HUES48 (cell line): ENCODE measurements around the gene STARD3.

Experiments used
- H3K27ac ChIP-seq: one replicate; pipeline ENCODE4 v1.7.0; 2013; ENCODE audit warnings: low read depth, low read length, inconsistent platforms
- H3K27me3 ChIP-seq: 2 replicates; pipeline ENCODE4 v1.6.1; 2013; ENCODE audit warnings: mild to moderate bottlenecking, low read length; ENCODE audit not compliant: control insufficient read depth, insufficient read depth
- H3K36me3 ChIP-seq: 2 replicates; pipeline ENCODE4 v1.6.1; 2013; ENCODE audit warnings: low read length; ENCODE audit not compliant: control insufficient read depth, insufficient read depth
- H3K4me1 ChIP-seq: 2 replicates; pipeline ENCODE4 v1.6.1; 2013; ENCODE audit warnings: mild to moderate bottlenecking, low read length; ENCODE audit not compliant: control insufficient read depth, insufficient read depth
- H3K4me3 ChIP-seq: 2 replicates; pipeline ENCODE4 v1.5.1; 2013; ENCODE audit warnings: mild to moderate bottlenecking, low read depth, low read length
- H3K9ac ChIP-seq: 2 replicates; pipeline ENCODE4 v1.6.1; 2013; ENCODE audit warnings: mild to moderate bottlenecking, low read depth, low read length, moderate library complexity
- H3K9me3 ChIP-seq: 2 replicates; pipeline ENCODE4 v1.6.1; 2013; ENCODE audit warnings: low read length; ENCODE audit not compliant: control insufficient read depth, insufficient read depth

Gene STARD3

DNA sequence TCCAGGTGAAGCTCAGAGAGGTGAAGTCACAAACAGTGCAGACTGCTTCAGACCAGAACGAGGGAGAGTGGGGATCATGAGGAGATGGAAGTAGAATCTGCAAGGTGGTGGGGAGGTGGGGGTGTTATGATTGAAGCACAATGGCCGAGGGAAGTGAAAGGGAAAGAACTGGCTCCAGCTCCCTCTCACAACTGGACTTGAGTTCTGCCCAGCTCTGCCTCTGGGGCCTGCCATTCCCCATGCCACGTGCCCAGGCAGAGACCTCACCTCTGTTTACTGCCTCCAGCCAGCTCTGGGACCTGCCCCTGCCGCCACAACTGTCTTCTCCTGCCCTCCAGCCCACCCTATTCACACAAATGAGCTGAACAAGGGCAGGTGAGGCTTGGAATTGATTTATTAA lies 33.8 kb downstream of the STARD3 start:
- Histone ChIP-seq H3K4me3 (no peak overlapping the region), H3K27me3 (peaks cover 38% of the 10 kb centered on the region), H3K9ac (no peak overlapping the region), H3K36me3 (no peaks in the 10 kb centered on the region), H3K4me1 (peaks cover 28% of the 10 kb centered on the region; the same call in 1 of the 2 replicates), H3K27ac (no peak overlapping the region), H3K9me3 (no peaks in the 10 kb centered on the region)

DNA sequence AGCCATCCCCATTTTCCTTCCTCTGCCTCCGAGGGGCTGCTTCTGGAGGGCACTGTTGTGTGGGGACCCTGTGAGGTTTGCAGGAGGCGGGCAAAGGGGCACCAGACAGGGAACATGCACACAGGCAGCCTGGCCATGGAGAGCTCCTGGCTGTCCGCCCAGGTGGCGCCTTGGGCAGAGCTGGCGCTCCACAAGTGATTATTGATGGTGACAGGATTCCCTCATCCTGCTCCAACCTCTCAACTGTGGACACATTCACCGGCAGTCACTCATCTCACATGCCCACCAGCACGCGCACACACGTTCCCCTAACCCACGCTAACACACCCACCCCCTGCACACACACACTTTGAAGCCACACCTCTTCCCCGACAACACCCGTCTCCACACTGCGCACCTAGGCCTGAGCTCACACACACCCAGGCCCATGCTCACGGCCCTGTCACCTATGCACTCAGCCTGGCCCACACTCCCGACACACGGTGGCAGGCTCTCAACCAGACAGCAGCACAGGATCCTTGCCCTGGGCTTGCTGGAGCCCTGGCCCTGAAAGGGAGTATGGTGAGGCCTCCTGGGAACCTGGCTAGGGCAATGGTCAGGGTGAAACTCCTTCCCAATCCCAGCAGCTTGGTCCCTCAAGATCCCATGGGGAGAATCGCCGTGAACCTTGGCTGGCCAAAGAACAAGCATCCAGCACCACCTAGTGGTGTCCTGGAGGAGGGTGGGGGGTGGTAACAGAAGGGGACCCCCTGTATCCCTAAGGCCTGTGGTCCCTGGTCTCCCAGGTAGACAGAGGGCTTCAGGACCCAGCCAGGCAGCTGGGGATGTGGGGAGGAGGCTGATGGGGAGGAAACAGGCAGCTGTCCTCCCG lies 34.9 kb downstream of the STARD3 start:
- H3K27me3 ChIP-seq = peaks cover 27% of the 10 kb centered on the region
- H3K36me3 ChIP-seq = peaks cover 8% of the 10 kb centered on the region
- no peaks in the 10 kb centered on the region for H3K9me3 ChIP-seq
- H3K4me3 ChIP-seq = no peak overlapping the region
- no peak overlapping the region for H3K27ac ChIP-seq
- peaks cover 17% of the 10 kb centered on the region; the same call in 1 of the 2 replicates for H3K4me1 ChIP-seq
- no peak overlapping the region for H3K9ac ChIP-seq

DNA sequence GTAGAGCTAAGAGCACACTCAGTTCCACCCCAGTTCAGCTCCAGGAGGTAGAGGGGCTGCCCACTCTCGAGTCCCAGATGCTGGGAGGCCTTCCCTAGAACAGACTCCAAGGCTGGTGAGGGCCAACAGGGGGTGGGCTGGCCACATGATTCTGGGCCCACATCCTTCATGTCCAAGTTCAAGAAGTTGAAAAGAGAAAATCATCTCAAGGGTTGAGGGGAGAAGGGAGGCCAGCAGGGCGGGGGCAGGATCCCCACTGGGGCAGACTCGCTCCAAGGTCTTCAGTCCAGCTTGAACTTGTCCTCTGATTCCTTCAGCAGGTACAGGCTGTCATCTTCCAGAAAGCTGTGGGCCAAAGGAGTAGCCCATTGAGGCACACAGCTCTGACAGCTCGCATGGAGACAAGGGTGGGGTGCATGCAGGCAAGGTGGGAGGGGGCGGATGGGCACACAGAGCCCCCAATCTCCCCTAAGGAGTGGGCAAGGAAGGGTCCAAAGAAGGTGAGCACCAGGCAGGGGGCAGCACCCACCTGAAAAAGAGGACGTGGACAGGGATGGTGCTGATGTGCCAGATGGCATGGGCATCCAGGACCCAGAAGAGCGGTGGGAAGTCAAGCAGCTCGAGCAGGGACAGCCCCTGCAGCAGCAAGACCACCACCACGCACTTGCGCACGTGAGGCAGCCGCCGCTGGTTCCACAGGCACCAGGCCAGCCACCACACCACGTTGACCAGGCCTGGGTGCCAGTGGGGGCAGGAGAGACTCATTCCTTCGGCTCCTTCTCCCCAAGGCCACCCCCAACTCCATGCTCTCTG lies 35.8 kb downstream of the STARD3 start:
- peaks cover 13% of the 10 kb centered on the region; the same call in 1 of the 2 replicates for H3K4me1 ChIP-seq
- no peaks in the 10 kb centered on the region for H3K9me3 ChIP-seq
- peaks cover 20% of the 10 kb centered on the region for H3K27me3 ChIP-seq
- peaks cover 11% of the 10 kb centered on the region for H3K36me3 ChIP-seq
- no peak overlapping the region for H3K4me3 ChIP-seq
- no peak overlapping the region for H3K9ac ChIP-seq
- H3K27ac ChIP-seq = no peak overlapping the region

DNA sequence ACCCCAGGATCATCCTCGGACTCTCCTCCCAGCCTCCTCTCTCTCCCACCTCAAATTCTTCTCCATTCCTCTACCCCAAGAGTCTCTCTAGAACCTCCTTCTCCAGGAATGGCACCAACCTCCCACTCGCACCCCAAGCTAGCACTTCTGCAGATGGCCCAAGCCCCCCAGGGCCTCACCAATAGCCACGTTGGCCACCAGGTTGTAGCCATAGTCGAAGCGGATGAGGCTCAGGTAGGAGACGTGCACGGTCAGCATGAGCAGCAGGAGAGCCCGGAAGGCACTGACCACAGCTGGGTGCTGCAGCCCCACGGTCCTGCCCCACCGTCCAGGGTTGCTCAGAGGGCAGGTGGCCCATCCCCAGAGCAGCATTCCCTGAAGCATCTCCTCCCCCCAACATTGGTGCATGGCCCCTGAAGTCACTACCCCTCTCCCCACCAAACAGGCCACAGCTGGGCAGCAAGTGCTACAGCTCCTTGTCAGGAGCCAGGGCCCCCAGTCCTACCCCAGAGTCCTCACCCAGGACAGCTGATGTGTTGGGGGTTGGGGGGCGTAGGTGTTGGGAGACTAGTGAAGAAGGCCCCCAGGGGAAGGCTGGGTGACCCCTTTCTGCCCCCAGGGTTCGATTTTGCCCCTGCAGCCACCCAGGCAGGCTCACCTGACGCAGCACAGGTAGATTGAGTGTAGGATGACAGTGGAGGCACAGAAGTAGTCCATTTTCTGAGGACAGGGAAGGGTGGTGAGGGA lies 36.6 kb downstream of the STARD3 start:
- H3K4me1 ChIP-seq = peaks cover 16% of the 10 kb centered on the region; the same call in 1 of the 2 replicates
- peaks cover 18% of the 10 kb centered on the region for H3K27me3 ChIP-seq
- H3K36me3 ChIP-seq = peaks cover 17% of the 10 kb centered on the region
- H3K9ac ChIP-seq = no peak overlapping the region
- H3K27ac ChIP-seq = no peak overlapping the region
- no peaks in the 10 kb centered on the region for H3K9me3 ChIP-seq
- H3K4me3 ChIP-seq = no peak overlapping the region

DNA sequence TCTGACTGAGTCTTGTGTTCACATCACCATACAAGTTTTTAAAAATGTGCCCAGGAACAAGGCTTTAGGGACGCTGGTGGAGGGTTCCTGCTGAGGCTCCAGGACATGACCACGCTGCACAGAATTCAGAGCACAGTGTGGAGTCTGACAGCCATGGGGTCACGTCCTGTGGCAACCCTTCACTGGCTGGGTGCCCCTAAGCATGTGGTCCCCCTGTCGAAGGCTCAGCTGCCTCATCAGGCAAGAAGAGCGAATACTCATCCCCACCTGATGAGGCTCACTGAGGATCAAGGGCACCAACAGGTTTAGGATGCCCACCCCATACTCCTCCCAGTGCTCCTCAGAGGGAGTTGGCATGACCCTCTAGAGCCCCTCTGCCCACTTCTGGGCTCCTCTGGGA lies 37.2 kb downstream of the STARD3 start:
- Histone ChIP-seq H3K9me3 (no peaks in the 10 kb centered on the region), H3K27ac (no peak overlapping the region), H3K36me3 (peaks cover 20% of the 10 kb centered on the region), H3K27me3 (peaks cover 12% of the 10 kb centered on the region; the same call in 1 of the 2 replicates), H3K4me1 (peaks cover 15% of the 10 kb centered on the region; the same call in 1 of the 2 replicates), H3K9ac (no peak overlapping the region), H3K4me3 (no peak overlapping the region)

DNA sequence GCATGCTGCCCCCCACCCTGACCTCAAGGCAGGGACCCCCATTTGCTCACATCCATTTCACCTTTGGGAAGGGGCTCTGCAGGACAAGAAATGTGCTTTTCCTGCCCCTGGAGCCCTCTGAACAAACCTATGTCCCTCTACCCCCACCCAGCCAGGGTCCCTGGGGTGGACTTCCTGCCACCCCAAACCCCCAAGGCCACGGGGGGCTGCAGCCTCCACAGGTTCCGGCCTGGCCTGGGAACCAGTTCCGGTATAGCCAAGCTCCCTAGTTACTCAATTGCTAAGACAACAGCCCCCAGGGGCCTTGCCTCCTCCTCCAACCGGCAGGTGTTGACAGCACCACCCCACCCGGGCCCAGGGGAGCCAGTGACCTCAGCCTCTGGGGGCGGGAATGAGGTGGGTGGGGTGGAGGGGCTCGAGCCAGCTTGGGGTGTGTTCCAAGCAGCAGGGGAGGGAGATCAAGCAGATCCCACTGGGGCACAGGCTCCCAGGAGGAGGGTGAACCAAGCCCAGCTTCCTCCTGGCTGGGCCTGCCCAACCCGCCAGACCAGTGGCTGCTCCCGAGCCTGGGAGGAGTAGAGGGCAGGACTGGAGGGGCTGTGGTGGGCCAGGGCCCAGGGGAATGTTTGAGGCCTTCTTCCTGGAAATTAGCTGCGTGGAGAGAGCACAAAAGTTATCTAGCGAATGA lies 37.9 kb downstream of the STARD3 start:
- Histone ChIP-seq H3K9ac (no peak overlapping the region), H3K27ac (peak overlapping the region; percentile 45), H3K4me1 (peaks cover 15% of the 10 kb centered on the region; the same call in 1 of the 2 replicates), H3K9me3 (no peaks in the 10 kb centered on the region), H3K36me3 (peaks cover 20% of the 10 kb centered on the region), H3K4me3 (no peak overlapping the region), H3K27me3 (peaks cover 5% of the 10 kb centered on the region; the same call in 1 of the 2 replicates)

DNA sequence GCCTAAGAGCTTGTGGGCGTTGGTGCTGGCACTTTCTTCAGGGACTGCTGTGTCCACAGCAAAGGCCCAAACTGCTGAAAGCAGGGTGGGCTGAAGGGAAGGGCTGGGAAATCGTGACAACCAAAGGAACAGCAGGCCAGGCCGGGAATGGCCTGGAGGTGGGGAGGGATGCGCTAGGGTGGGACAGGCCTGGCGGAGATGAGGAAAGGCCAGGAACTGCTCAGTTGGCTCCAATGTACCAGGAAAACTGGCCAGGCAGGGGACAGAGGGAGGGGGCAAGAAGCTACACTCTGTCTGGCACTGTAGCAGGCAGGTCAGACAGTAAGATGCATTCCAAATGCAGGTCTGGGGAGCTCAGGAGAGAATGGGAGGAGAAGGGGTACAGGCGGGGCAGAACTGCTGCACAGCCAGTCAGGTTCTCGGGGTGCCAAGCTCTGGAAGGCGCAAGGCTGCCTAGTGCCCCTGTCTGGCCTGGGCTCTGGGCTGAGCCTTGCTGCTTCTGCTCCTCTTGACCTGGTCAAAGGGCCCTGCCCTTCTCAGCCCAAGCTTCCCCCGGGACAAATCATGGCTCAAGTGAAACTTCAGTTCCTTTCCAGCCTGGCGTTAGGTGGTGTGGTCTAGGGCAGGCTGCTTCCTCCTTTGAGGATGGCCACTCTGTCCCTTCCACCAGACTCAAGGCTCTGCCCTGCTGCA lies 38.6 kb downstream of the STARD3 start:
- peaks cover 24% of the 10 kb centered on the region for H3K36me3 ChIP-seq
- no peak overlapping the region for H3K4me3 ChIP-seq
- peak overlapping the region; percentile 45 for H3K27ac ChIP-seq
- peaks cover 15% of the 10 kb centered on the region; the same call in 1 of the 2 replicates for H3K4me1 ChIP-seq
- no peaks in the 10 kb centered on the region for H3K9me3 ChIP-seq
- H3K27me3 ChIP-seq = no peaks in the 10 kb centered on the region
- H3K9ac ChIP-seq = no peak overlapping the region

DNA sequence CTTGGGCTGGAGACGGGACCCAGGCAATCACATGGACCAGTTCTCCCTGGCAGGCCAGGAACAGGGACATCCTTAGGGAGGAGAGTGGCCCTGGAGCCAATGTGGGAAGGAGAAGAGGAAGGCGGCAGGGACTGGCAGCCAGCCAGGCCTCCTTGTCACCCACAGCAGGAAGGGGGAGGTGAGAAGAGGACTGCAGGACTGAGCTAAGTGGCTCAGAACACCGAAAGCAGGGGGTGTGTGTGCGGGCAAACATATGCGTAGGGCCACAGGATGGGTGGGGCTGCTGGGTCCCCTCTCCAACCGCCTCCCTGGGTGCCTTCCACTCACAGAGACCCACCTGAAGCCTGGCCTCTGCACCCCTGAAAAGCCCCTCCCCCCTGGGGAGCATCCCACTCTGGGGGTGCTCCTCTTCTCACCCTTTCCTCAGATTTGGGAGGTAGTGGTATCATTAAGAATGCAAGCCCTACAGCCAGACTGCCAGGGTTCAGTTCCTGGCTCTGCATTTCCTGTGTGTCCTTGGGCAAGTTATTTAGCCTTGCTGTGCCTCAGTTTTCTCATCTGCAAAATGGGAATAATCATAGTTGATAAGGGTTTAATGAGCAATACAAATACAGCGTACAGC lies 39.4 kb downstream of the STARD3 start:
- no peak overlapping the region for H3K9ac ChIP-seq
- H3K36me3 ChIP-seq = peaks cover 28% of the 10 kb centered on the region
- no peaks in the 10 kb centered on the region for H3K27me3 ChIP-seq
- no peaks in the 10 kb centered on the region for H3K9me3 ChIP-seq
- peaks cover 15% of the 10 kb centered on the region; the same call in 1 of the 2 replicates for H3K4me1 ChIP-seq
- H3K27ac ChIP-seq = no peak overlapping the region
- H3K4me3 ChIP-seq = no peak overlapping the region

DNA sequence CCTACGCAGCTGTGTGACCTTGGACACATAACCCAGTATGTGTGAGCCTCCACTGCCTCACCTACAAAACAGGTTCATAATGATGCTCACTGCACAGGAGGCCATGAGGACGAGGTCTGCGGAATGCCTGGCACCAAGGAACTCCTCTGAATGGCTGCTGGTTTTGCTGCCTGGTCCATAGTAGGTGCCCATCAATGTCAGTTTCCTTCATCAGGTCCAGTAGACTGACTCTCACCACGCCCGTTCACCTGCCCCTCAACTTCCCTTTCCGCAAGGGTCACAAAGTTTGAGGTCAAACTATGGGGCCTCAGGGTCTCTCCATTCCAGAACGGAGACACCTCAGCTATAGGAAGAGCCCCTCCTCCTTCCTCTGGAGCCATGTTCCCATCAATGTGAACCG lies 40.1 kb downstream of the STARD3 start:
- Histone ChIP-seq H3K4me1 (peaks cover 13% of the 10 kb centered on the region; the same call in 1 of the 2 replicates), H3K36me3 (peaks cover 32% of the 10 kb centered on the region), H3K9me3 (no peaks in the 10 kb centered on the region), H3K4me3 (no peak overlapping the region), H3K27ac (no peak overlapping the region), H3K9ac (no peak overlapping the region), H3K27me3 (no peaks in the 10 kb centered on the region)
